ENCODE data around the gene RASSF3. TPM values are rescaled to one million over a fixed set of nuclear protein-coding genes. Genes with fewer than 3 reads are reported as not detected.

The RASSF3 gene
- total RNA-seq, 2 experiments from 2014 or later, result 118 to 127 TPM

DNA sequence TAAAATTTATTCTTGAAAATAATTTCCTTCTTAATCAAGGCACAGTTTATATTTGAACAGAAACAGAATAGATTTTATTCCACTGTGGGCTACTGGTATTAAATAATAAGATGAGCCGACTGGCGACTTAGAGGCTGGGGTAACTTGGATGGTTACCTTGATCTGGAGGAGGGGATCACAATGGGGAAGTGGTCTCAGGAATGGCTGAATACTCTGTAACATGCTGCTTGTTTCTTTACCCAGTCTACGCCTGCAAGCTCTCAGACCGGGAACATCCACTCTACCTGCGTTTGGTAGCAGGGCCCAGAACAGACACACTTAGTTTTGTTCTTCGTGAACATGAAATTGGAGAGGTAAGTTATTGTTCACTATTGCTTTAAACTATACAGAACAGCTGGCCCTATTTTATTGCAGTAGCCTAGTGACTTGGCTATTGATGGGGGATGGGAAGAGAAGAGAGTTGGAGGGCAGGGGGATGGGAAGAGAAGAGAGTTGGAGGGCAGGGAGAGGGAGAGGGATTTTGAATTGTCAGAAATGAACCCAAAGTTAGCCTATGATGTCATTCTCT is 81.0 kb downstream of the RASSF3 start:
- H3K4me1 ChIP-seq (ENCODE audit: insufficient read depth, low read length), result peaks cover 96% of the 10 kb centered on the region
- Mint-ChIP-seq H3K4me3 (no peak overlapping the region), H3K9me3 (no peaks in the 10 kb centered on the region), H3K36me3 (ENCODE audit: low read depth) (peaks cover 84% of the 10 kb centered on the region), H3K4me1 (ENCODE audit: low read depth) (peaks cover 72% of the 10 kb centered on the region), H3K27ac (peak overlapping the region; percentile 78), H3K27me3 (no peaks in the 10 kb centered on the region)
- intact Hi-C loops (cut with DNase I, micrococcal nuclease), result loop anchor here (5.0 to 10.0 kb wide), 2 partner anchors 39 to 287 kb away; partner anchors contain the start of gene XPOT (in 1 of the 2)
- H3K9me3 ChIP-seq (ENCODE audit: control insufficient read depth in 1 of 2, insufficient read depth in 1 of 2, low read length in 2 of 2), result no peaks in the 10 kb centered on the region
- TF ChIP-seq, protein P1, sequence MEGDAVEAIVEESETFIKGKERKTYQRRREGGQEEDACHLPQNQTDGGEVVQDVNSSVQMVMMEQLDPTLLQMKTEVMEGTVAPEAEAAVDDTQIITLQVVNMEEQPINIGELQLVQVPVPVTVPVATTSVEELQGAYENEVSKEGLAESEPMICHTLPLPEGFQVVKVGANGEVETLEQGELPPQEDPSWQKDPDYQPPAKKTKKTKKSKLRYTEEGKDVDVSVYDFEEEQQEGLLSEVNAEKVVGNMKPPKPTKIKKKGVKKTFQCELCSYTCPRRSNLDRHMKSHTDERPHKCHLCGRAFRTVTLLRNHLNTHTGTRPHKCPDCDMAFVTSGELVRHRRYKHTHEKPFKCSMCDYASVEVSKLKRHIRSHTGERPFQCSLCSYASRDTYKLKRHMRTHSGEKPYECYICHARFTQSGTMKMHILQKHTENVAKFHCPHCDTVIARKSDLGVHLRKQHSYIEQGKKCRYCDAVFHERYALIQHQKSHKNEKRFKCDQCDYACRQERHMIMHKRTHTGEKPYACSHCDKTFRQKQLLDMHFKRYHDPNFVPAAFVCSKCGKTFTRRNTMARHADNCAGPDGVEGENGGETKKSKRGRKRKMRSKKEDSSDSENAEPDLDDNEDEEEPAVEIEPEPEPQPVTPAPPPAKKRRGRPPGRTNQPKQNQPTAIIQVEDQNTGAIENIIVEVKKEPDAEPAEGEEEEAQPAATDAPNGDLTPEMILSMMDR (IDR thresholded peaks at IDR 0.05), result no peak
- DNase-seq (no peak), ATAC-seq (ENCODE audit: poor library complexity) (no peak)
- no peaks in the 10 kb centered on the region for H3K27me3 ChIP-seq (ENCODE audit: control insufficient read depth in 1 of 2, insufficient read depth in 2 of 2, low read length in 2 of 2)
- ChIA-PET POLR2A (interaction anchor here (1.0 to 26.2 kb wide), 2 partner anchors 21 to 79 kb away, joined by 3 to 808 read pairs; no protein-coding TSS in a partner anchor), CTCF (interaction anchor here (0.7 to 2.5 kb wide), 4 partner anchors 21 to 142 kb away, joined by 3 to 12 read pairs (median 4); no protein-coding TSS in a partner anchor)
- peaks cover 87% of the 10 kb centered on the region for H3K36me3 ChIP-seq (ENCODE audit: insufficient read depth, low read length)
- no peak overlapping the region for H3K4me3 ChIP-seq (ENCODE audit: low read length)
- H3K27ac ChIP-seq (ENCODE audit: low read depth in 1 of 2, low read length in 2 of 2), result peak overlapping the region; percentile 14 to 58

DNA sequence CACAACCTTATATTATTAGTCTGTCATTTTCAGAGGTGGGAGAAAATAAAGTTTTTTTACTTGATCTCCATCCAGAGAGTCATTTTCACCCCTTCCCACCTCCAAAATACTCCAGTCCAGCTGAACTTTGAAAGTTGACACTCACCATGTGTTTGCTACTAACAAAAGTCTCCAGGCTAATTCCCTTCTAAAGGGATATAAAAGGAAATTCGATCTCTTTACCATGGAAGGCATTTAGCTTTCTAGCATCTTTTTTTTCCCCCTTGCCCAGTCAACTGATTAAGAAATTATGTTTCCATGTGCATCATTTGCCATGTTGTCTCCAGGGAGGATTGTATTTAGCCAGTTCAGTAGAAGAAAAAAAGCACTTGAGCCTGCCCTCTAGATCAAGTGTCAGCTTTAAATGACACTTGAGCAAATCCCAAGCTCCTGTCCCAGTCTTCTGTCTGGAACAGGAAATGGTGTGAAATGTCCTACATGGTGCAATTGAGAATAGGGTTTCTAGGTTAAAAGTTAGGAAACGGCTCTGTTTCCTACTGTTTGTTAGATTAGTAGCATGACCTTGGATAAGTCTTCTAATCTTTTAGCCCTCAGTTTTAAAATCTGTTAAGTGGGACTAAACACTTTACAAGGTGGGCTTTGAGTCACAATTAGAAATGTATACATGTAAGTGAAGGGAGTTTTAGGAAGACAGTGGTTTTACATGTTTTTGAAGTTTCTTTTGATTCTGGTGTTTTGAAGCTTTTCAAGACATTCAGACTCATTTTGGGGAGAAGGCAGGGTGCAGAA is 81.7 kb downstream of the RASSF3 start:
- Histone ChIP-seq H3K4me3 (ENCODE audit: low read length) (no peak overlapping the region), H3K27ac (ENCODE audit: low read depth in 1 of 2, low read length in 2 of 2) (peak overlapping the region; percentile 14 to 58), H3K9me3 (ENCODE audit: control insufficient read depth in 1 of 2, insufficient read depth in 1 of 2, low read length in 2 of 2) (no peaks in the 10 kb centered on the region), H3K4me1 (ENCODE audit: insufficient read depth, low read length) (peaks cover 92% of the 10 kb centered on the region), H3K27me3 (ENCODE audit: control insufficient read depth in 1 of 2, insufficient read depth in 2 of 2, low read length in 2 of 2) (no peaks in the 10 kb centered on the region), H3K36me3 (ENCODE audit: insufficient read depth, low read length) (peaks cover 86% of the 10 kb centered on the region)
- H3K9me3 Mint-ChIP-seq, result no peaks in the 10 kb centered on the region
- peak overlapping the region; percentile 42 for H3K4me3 Mint-ChIP-seq
- intact Hi-C loops (cut with DNase I, micrococcal nuclease), result loop anchor here (5.0 to 10.0 kb wide), 2 partner anchors 40 to 287 kb away; partner anchors contain the start of gene XPOT (in 1 of the 2)
- H3K27ac Mint-ChIP-seq, result peak overlapping the region; percentile 78
- DNase-seq (no peak), ATAC-seq (ENCODE audit: poor library complexity) (no peak)
- ChIA-PET CTCF (interaction anchor here (0.8 to 2.5 kb wide), 5 partner anchors 14 to 142 kb away, joined by 3 to 12 read pairs (median 4); no protein-coding TSS in a partner anchor), POLR2A (interaction anchor here (0.9 to 26.2 kb wide), 2 partner anchors 22 to 48 kb away, joined by 3 to 808 read pairs; no protein-coding TSS in a partner anchor)
- peaks cover 79% of the 10 kb centered on the region for H3K4me1 Mint-ChIP-seq (ENCODE audit: low read depth)
- H3K27me3 Mint-ChIP-seq, result no peaks in the 10 kb centered on the region
- H3K36me3 Mint-ChIP-seq (ENCODE audit: low read depth), result peaks cover 85% of the 10 kb centered on the region
- TF ChIP-seq, protein P1 (IDR thresholded peaks at IDR 0.05), result no peak
